GM23338 (cell line): ENCODE measurements around the gene CXCL8. TPM values are rescaled to one million over a fixed set of nuclear protein-coding genes. Genes with fewer than 3 reads are reported as not detected.

Experiments used
- ATAC-seq: fragments of 200-7000 bp; cut with Tn5 transposase; 3 replicates; pipeline ENCODE4 v1.9.1; 2020
- DNase-seq: peaks from one replicate; pipeline ENCODE4 v3.0.0-alpha.2; 2015; ENCODE audit warnings: low spot score
- H2AFZ ChIP-seq: fragments of 200-600 bp; sonication (generic); 2 replicates; pipeline ENCODE4 v1.8.0; 2016; ENCODE audit warnings: antibody characterized with exemption, mild to moderate bottlenecking, moderate library complexity
- H3F3A ChIP-seq: fragments of 200-600 bp; sonication (generic); replicated peaks from 2 replicates; pipeline ENCODE4 v1.8.0; 2017; ENCODE audit warnings: antibody characterized with exemption, mixed run types, low read depth
- H3K27ac ChIP-seq: fragments of 200-600 bp; sonication (generic); 2 replicates; pipeline ENCODE4 v1.6.1; 2016; ENCODE audit warnings: low read depth
- H3K27me3 ChIP-seq: fragments of 200-600 bp; sonication (generic); 2 replicates; pipeline ENCODE4 v1.8.0; 2016; ENCODE audit warnings: mild to moderate bottlenecking, mixed run types, moderate library complexity; ENCODE audit not compliant: insufficient read depth
- H3K36me3 ChIP-seq: fragments of 200-600 bp; sonication (generic); 2 replicates; pipeline ENCODE4 v1.8.0; 2016; ENCODE audit warnings: mild to moderate bottlenecking; ENCODE audit not compliant: insufficient read depth
- H3K4me1 ChIP-seq: fragments of 200-600 bp; sonication (generic); 2 replicates; pipeline ENCODE4 v1.8.0; 2016; ENCODE audit warnings: mild to moderate bottlenecking, moderate library complexity; ENCODE audit not compliant: insufficient read depth
- H3K4me2 ChIP-seq: fragments of 200-600 bp; sonication (generic); 2 replicates; pipeline ENCODE4 v1.7.1; 2017; ENCODE audit warnings: mixed run types
- H3K4me3 ChIP-seq: fragments of 200-600 bp; sonication (generic); 2 replicates; pipeline ENCODE4 v1.6.1; 2016; ENCODE audit warnings: mixed run types
- H3K79me2 ChIP-seq: fragments of 200-600 bp; sonication (generic); replicated peaks from 2 replicates; pipeline ENCODE4 v1.8.0; 2017; ENCODE audit warnings: mild to moderate bottlenecking; ENCODE audit not compliant: insufficient read depth
- H3K9me2 ChIP-seq: fragments of 200-600 bp; sonication (generic); 2 replicates; pipeline ENCODE4 v1.8.0; 2017; ENCODE audit not compliant: insufficient read depth
- H4K20me1 ChIP-seq: fragments of 200-600 bp; sonication (generic); replicated peaks from 2 replicates; pipeline ENCODE4 v1.8.0; 2017; ENCODE audit warnings: mild to moderate bottlenecking; ENCODE audit not compliant: insufficient read depth
- H3K27ac Mint-ChIP-seq: 2 replicates; pipeline ENCODE4 v1.8.0; 2020; ENCODE audit warnings: inconsistent platforms, mild to moderate bottlenecking, moderate library complexity, mixed read lengths
- H3K27me3 Mint-ChIP-seq: 3 replicates; pipeline ENCODE4 v1.8.0; 2022; ENCODE audit warnings: low read depth, mild to moderate bottlenecking, moderate library complexity, mixed read lengths, inconsistent platforms; ENCODE audit not compliant: insufficient read depth, poor library complexity
- H3K36me3 Mint-ChIP-seq: 3 replicates; pipeline ENCODE4 v1.8.0; 2021; ENCODE audit warnings: low read depth, mild to moderate bottlenecking, inconsistent platforms, moderate library complexity, mixed read lengths
- H3K4me1 Mint-ChIP-seq: 3 replicates; pipeline ENCODE4 v1.8.0; 2020; ENCODE audit warnings: mild to moderate bottlenecking, inconsistent platforms, mixed read lengths
- H3K4me3 Mint-ChIP-seq: 3 replicates; pipeline ENCODE4 v1.8.0; 2021; ENCODE audit warnings: moderate library complexity, mild to moderate bottlenecking, inconsistent platforms, mixed read lengths
- H3K9me3 Mint-ChIP-seq: 3 replicates; pipeline ENCODE4 v1.8.0; 2020; ENCODE audit warnings: moderate library complexity, mild to moderate bottlenecking, inconsistent platforms, mixed read lengths
- CREB1 ChIP-seq: fragments of 250-450 bp; sonication (Bioruptor Pico); IDR thresholded peaks from 2 replicates; pipeline ENCODE4 v1.5.0; 2020; ENCODE audit warnings: low read depth, mild to moderate bottlenecking, moderate library complexity
- EZH2 ChIP-seq: fragments of 200-600 bp; sonication (generic); IDR thresholded peaks from one replicate; pipeline ENCODE4 v1.8.0; 2017; ENCODE audit warnings: antibody characterized with exemption, mild to moderate bottlenecking, low read depth; ENCODE audit not compliant: unreplicated experiment
- EZH2phosphoT487 ChIP-seq: fragments of 200-600 bp; sonication (generic); IDR thresholded peaks from one replicate; pipeline ENCODE4 v1.8.1; 2018; ENCODE audit warnings: antibody characterized with exemption; ENCODE audit not compliant: unreplicated experiment
- NANOG ChIP-seq: IDR thresholded peaks from 2 replicates; pipeline ENCODE4 v1.6.1; 2016; ENCODE audit warnings: antibody characterized with exemption, borderline replicate concordance
- POLR2AphosphoS5 ChIP-seq: IDR thresholded peaks from 2 replicates; pipeline ENCODE4 v1.6.1; 2016; ENCODE audit warnings: antibody characterized with exemption, low read depth
- STAT1 ChIP-seq: IDR thresholded peaks from one replicate; pipeline ENCODE4 v1.6.1; 2016; ENCODE audit warnings: antibody characterized with exemption; ENCODE audit not compliant: unreplicated experiment
- ZNF114 ChIP-seq: fragments of 250-450 bp; sonication (Bioruptor Pico); IDR thresholded peaks from 2 replicates; pipeline ENCODE4 v1.5.0; 2020; ENCODE audit warnings: mild to moderate bottlenecking, moderate library complexity
- ZNF331 ChIP-seq: fragments of 250-450 bp; sonication (Bioruptor Pico); IDR thresholded peaks from 2 replicates; pipeline ENCODE4 v1.5.0; 2020; ENCODE audit warnings: low read depth, mild to moderate bottlenecking, moderate library complexity
- polyA plus RNA-seq: library from polyadenylated mRNA; unstranded; fragments of >200 nt; fragmentation: Nextera tagmentation; extraction: Ambion mirVana; gene quantifications from 2 replicates; pipeline ENCODE4 v1.2.1, GENCODE V29; 2016
- total RNA-seq: library from RNA; depleted of rRNA; stranded (reverse); fragments of >200 nt; shearing (Covaris generic); gene quantifications from 2 replicates; pipeline ENCODE4 v1.2.3, GENCODE V29; 2014
- TF ChIP-seq, protein P1 (sequence below), 2 experiments: fragments of 200-600 bp in 1 of 2; sonication (generic) in 1 of 2; conservative IDR thresholded peaks; 2 replicates each; pipeline versions ENCODE4 v1.5.1 to v1.6.1; 2016 to 2017; ENCODE audit warnings: antibody characterized with exemption in 2 of 2, low read depth in 2 of 2, mild to moderate bottlenecking in 2 of 2, moderate library complexity in 1 of 2
- TF ChIP-seq, protein P2 (sequence below): IDR thresholded peaks from one replicate; pipeline ENCODE4 v1.6.1; 2018; ENCODE audit warnings: antibody characterized with exemption; ENCODE audit not compliant: unreplicated experiment
- TF ChIP-seq, protein P3 (sequence below): IDR thresholded peaks from 2 replicates; pipeline ENCODE4 v1.6.1; 2016; ENCODE audit warnings: antibody characterized with exemption
- TF ChIP-seq, protein P4 (sequence below): fragments of 250-450 bp; sonication (Bioruptor Pico); IDR thresholded peaks from 2 replicates; pipeline ENCODE4 v1.5.0; 2020; ENCODE audit warnings: mild to moderate bottlenecking, moderate library complexity

The CXCL8 gene
- total and polyA plus RNA-seq, 2 experiments from 2014 or later, result 0.11 TPM; not detected in 1

DNA sequence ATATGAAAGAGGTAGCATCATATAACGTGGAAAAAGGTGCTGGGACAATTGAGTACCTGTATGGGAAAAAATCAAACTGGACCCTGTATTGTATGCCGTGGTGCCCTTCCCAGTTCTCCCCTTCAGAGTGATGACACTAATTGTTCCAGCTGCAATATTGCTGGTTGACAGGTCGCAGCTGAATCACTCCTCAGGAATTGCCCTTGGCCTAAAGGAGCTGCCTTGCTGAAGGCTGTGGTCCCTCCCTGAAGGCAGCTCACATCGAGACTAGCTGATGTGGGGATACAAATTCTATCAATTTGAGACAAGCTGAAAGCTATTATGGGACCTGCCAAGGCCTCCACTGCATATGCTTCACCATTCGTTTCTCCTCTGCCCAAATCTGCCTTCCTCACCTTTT, 39.3 kb upstream of the CXCL8 start:
- TF ChIP-seq, protein P1, sequence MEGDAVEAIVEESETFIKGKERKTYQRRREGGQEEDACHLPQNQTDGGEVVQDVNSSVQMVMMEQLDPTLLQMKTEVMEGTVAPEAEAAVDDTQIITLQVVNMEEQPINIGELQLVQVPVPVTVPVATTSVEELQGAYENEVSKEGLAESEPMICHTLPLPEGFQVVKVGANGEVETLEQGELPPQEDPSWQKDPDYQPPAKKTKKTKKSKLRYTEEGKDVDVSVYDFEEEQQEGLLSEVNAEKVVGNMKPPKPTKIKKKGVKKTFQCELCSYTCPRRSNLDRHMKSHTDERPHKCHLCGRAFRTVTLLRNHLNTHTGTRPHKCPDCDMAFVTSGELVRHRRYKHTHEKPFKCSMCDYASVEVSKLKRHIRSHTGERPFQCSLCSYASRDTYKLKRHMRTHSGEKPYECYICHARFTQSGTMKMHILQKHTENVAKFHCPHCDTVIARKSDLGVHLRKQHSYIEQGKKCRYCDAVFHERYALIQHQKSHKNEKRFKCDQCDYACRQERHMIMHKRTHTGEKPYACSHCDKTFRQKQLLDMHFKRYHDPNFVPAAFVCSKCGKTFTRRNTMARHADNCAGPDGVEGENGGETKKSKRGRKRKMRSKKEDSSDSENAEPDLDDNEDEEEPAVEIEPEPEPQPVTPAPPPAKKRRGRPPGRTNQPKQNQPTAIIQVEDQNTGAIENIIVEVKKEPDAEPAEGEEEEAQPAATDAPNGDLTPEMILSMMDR (conservative IDR thresholded peaks at IDR 0.05; ENCODE audit: low read depth in 2 of 2), result no peak
- TF ChIP-seq POLR2AphosphoS5 (no peak), EZH2 (no peak), NANOG (no peak), ZNF331 (CRISPR knock-in tag) (no peak), EZH2phosphoT487 (no peak), ZNF114 (CRISPR knock-in tag) (no peak), STAT1 (no peak), CREB1 (CRISPR knock-in tag) (no peak)
- TF ChIP-seq, protein P2, sequence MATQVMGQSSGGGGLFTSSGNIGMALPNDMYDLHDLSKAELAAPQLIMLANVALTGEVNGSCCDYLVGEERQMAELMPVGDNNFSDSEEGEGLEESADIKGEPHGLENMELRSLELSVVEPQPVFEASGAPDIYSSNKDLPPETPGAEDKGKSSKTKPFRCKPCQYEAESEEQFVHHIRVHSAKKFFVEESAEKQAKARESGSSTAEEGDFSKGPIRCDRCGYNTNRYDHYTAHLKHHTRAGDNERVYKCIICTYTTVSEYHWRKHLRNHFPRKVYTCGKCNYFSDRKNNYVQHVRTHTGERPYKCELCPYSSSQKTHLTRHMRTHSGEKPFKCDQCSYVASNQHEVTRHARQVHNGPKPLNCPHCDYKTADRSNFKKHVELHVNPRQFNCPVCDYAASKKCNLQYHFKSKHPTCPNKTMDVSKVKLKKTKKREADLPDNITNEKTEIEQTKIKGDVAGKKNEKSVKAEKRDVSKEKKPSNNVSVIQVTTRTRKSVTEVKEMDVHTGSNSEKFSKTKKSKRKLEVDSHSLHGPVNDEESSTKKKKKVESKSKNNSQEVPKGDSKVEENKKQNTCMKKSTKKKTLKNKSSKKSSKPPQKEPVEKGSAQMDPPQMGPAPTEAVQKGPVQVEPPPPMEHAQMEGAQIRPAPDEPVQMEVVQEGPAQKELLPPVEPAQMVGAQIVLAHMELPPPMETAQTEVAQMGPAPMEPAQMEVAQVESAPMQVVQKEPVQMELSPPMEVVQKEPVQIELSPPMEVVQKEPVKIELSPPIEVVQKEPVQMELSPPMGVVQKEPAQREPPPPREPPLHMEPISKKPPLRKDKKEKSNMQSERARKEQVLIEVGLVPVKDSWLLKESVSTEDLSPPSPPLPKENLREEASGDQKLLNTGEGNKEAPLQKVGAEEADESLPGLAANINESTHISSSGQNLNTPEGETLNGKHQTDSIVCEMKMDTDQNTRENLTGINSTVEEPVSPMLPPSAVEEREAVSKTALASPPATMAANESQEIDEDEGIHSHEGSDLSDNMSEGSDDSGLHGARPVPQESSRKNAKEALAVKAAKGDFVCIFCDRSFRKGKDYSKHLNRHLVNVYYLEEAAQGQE, result no peak
- TF ChIP-seq, protein P3, sequence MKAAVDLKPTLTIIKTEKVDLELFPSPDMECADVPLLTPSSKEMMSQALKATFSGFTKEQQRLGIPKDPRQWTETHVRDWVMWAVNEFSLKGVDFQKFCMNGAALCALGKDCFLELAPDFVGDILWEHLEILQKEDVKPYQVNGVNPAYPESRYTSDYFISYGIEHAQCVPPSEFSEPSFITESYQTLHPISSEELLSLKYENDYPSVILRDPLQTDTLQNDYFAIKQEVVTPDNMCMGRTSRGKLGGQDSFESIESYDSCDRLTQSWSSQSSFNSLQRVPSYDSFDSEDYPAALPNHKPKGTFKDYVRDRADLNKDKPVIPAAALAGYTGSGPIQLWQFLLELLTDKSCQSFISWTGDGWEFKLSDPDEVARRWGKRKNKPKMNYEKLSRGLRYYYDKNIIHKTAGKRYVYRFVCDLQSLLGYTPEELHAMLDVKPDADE, result no peak
- TF ChIP-seq, protein P4, sequence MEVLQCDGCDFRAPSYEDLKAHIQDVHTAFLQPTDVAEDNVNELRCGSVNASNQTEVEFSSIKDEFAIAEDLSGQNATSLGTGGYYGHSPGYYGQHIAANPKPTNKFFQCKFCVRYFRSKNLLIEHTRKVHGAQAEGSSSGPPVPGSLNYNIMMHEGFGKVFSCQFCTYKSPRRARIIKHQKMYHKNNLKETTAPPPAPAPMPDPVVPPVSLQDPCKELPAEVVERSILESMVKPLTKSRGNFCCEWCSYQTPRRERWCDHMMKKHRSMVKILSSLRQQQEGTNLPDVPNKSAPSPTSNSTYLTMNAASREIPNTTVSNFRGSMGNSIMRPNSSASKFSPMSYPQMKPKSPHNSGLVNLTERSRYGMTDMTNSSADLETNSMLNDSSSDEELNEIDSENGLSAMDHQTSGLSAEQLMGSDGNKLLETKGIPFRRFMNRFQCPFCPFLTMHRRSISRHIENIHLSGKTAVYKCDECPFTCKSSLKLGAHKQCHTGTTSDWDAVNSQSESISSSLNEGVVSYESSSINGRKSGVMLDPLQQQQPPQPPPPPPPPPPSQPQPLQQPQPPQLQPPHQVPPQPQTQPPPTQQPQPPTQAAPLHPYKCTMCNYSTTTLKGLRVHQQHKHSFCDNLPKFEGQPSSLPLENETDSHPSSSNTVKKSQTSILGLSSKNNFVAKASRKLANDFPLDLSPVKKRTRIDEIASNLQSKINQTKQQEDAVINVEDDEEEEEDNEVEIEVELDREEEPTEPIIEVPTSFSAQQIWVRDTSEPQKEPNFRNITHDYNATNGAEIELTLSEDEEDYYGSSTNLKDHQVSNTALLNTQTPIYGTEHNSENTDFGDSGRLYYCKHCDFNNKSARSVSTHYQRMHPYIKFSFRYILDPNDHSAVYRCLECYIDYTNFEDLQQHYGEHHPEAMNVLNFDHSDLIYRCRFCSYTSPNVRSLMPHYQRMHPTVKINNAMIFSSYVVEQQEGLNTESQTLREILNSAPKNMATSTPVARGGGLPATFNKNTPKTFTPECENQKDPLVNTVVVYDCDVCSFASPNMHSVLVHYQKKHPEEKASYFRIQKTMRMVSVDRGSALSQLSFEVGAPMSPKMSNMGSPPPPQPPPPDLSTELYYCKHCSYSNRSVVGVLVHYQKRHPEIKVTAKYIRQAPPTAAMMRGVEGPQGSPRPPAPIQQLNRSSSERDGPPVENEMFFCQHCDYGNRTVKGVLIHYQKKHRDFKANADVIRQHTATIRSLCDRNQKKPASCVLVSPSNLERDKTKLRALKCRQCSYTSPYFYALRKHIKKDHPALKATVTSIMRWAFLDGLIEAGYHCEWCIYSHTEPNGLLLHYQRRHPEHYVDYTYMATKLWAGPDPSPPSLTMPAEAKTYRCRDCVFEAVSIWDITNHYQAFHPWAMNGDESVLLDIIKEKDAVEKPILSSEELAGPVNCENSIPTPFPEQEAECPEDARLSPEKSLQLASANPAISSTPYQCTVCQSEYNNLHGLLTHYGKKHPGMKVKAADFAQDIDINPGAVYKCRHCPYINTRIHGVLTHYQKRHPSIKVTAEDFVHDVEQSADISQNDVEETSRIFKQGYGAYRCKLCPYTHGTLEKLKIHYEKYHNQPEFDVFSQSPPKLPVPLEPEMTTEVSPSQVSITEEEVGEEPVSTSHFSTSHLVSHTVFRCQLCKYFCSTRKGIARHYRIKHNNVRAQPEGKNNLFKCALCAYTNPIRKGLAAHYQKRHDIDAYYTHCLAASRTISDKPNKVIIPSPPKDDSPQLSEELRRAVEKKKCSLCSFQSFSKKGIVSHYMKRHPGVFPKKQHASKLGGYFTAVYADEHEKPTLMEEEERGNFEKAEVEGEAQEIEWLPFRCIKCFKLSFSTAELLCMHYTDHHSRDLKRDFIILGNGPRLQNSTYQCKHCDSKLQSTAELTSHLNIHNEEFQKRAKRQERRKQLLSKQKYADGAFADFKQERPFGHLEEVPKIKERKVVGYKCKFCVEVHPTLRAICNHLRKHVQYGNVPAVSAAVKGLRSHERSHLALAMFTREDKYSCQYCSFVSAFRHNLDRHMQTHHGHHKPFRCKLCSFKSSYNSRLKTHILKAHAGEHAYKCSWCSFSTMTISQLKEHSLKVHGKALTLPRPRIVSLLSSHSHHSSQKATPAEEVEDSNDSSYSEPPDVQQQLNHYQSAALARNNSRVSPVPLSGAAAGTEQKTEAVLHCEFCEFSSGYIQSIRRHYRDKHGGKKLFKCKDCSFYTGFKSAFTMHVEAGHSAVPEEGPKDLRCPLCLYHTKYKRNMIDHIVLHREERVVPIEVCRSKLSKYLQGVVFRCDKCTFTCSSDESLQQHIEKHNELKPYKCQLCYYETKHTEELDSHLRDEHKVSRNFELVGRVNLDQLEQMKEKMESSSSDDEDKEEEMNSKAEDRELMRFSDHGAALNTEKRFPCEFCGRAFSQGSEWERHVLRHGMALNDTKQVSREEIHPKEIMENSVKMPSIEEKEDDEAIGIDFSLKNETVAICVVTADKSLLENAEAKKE (CRISPR knock-in tag), result no peak
- Mint-ChIP-seq H3K36me3 (no peaks in the 10 kb centered on the region), H3K4me1 (peaks cover 27% of the 10 kb centered on the region), H3K27ac (no peak overlapping the region), H3K4me3 (no peak overlapping the region), H3K9me3 (no peaks in the 10 kb centered on the region), H3K27me3 (no peaks in the 10 kb centered on the region)
- ATAC-seq, result no peak
- Histone ChIP-seq H2AFZ (no peak overlapping the region), H3K4me2 (no peak overlapping the region), H3K27me3 (no peaks in the 10 kb centered on the region), H3K27ac (no peak overlapping the region), H4K20me1 (no peaks in the 10 kb centered on the region), H3K4me1 (peaks cover 22% of the 10 kb centered on the region), H3K9me2 (peaks cover 36% of the 10 kb centered on the region), H3F3A (no peaks in the 10 kb centered on the region), H3K79me2 (no peaks in the 10 kb centered on the region), H3K36me3 (no peaks in the 10 kb centered on the region), H3K4me3 (no peak overlapping the region)
- no peak for DNase-seq
